DOHH2 (cell line): ENCODE measurements around the gene ABHD17C.

ENCODE experiments used
- H3F3A ChIP-seq: fragments of 200-600 bp; sonication (generic), shearing (Covaris generic); 2 replicates; pipeline ENCODE4 v1.6.0; 2016; ENCODE audit warnings: antibody characterized with exemption, mild to moderate bottlenecking; ENCODE audit not compliant: control insufficient read depth, insufficient read depth
- H3K27ac ChIP-seq: fragments of 200-600 bp; sonication (generic); 2 replicates; pipeline ENCODE4 v1.5.1; 2014; ENCODE audit warnings: low read depth, mild to moderate bottlenecking, low read length, moderate library complexity
- H3K27me3 ChIP-seq: fragments of 200-600 bp; sonication (generic); 2 replicates; pipeline ENCODE4 v1.6.1; 2014; ENCODE audit warnings: mild to moderate bottlenecking, low read length, mixed read lengths; ENCODE audit not compliant: control insufficient read depth
- H3K36me3 ChIP-seq: fragments of 200-600 bp; sonication (generic); 2 replicates; pipeline ENCODE4 v1.6.1; 2014; ENCODE audit warnings: mild to moderate bottlenecking, low read length, moderate library complexity, mixed read lengths; ENCODE audit not compliant: control insufficient read depth
- H3K4me1 ChIP-seq: fragments of 200-600 bp; sonication (generic); 2 replicates; pipeline ENCODE4 v1.6.1; 2014; ENCODE audit warnings: mild to moderate bottlenecking, low read length, mixed read lengths; ENCODE audit not compliant: control insufficient read depth
- H3K4me2 ChIP-seq: fragments of 200-600 bp; sonication (generic); 2 replicates; pipeline ENCODE4 v1.6.0; 2014; ENCODE audit warnings: mild to moderate bottlenecking, low read length, moderate library complexity
- H3K4me3 ChIP-seq: fragments of 200-600 bp; sonication (generic); 2 replicates; pipeline ENCODE4 v1.5.1; 2014; ENCODE audit warnings: mild to moderate bottlenecking, low read length, mixed read lengths
- H3K79me2 ChIP-seq: fragments of 200-600 bp; sonication (generic); 2 replicates; pipeline ENCODE4 v1.6.1; 2014; ENCODE audit warnings: mild to moderate bottlenecking, low read length, mixed read lengths; ENCODE audit not compliant: control insufficient read depth
- H3K9me2 ChIP-seq: fragments of 200-600 bp; sonication (generic); replicated peaks from 2 replicates; pipeline ENCODE4 v1.6.1; 2014; ENCODE audit warnings: mild to moderate bottlenecking, low read length, mixed read lengths; ENCODE audit not compliant: control insufficient read depth
- H3K9me3 ChIP-seq: fragments of 200-600 bp; sonication (generic); 2 replicates; pipeline ENCODE4 v1.6.1; 2014; ENCODE audit warnings: antibody characterized with exemption, low read length, mixed read lengths; ENCODE audit not compliant: control insufficient read depth, insufficient read depth
- H4K20me1 ChIP-seq: fragments of 200-600 bp; sonication (generic); 2 replicates; pipeline ENCODE4 v1.6.0; 2014; ENCODE audit warnings: low read depth, mild to moderate bottlenecking, antibody characterized with exemption, low read length, moderate library complexity; ENCODE audit not compliant: control insufficient read depth, insufficient read depth
- CTCF ChIP-seq: fragments of 200-600 bp; sonication (generic); IDR thresholded peaks from one replicate; pipeline ENCODE4 v1.5.1; 2014; ENCODE audit warnings: antibody characterized with exemption, mild to moderate bottlenecking, low read depth, low read length; ENCODE audit not compliant: poor library complexity, severe bottlenecking
- EZH2phosphoT487 ChIP-seq: fragments of 200-600 bp; sonication (generic); IDR thresholded peaks from 2 replicates; pipeline ENCODE4 v1.6.1; 2017; ENCODE audit warnings: borderline replicate concordance, mild to moderate bottlenecking, antibody characterized with exemption, low read length, moderate library complexity, mixed read lengths

Gene ABHD17C

GRCh38 chr15:80697075-80697685 is 2.1 kb downstream of the ABHD17C start:
- no peaks in the 10 kb centered on the region for H4K20me1 ChIP-seq
- no peak for TF ChIP-seq CTCF
- no peak for TF ChIP-seq EZH2phosphoT487
- H3K9me3 ChIP-seq, result no peaks in the 10 kb centered on the region
- H3K4me3 ChIP-seq, result peak overlapping the region; percentile 61
- no peaks in the 10 kb centered on the region for H3K36me3 ChIP-seq
- peaks cover 4% of the 10 kb centered on the region; the same call in 1 of the 2 replicates for H3F3A ChIP-seq
- H3K27me3 ChIP-seq, result peaks cover 42% of the 10 kb centered on the region
- H3K9me2 ChIP-seq, result no peaks in the 10 kb centered on the region
- peak overlapping the region; percentile 78; the same call in 1 of the 2 replicates for H3K4me2 ChIP-seq
- H3K79me2 ChIP-seq, result peaks cover 3% of the 10 kb centered on the region; the same call in 1 of the 2 replicates
- H3K27ac ChIP-seq, result no peak overlapping the region
- peaks cover 7% of the 10 kb centered on the region for H3K4me1 ChIP-seq

DNA sequence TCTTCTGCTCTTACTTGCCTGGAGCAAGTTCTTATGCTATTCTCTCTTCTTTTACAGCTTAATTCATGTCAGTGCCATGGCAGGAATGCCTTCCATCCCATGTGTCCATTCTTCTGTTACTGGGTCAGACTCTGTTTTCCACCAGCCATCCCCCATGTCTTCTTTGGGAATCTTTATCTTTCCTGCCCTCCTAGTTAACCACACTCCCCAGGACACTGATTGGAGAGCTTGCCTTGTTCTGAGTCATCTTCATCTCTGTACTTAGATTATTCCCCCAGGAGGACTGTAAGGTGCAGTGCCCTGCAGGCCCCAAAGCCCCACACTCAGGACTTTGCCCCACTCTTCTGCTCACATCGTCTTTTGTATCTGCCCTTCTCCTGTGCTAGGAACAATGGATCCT is 3.6 kb downstream of the ABHD17C start:
- H3K4me1 ChIP-seq, result peaks cover 7% of the 10 kb centered on the region
- H3K36me3 ChIP-seq, result no peaks in the 10 kb centered on the region
- H3K27me3 ChIP-seq, result peaks cover 36% of the 10 kb centered on the region
- peaks cover 3% of the 10 kb centered on the region; the same call in 1 of the 2 replicates for H3K79me2 ChIP-seq
- H3K4me3 ChIP-seq, result no peak overlapping the region
- H3K9me3 ChIP-seq, result no peaks in the 10 kb centered on the region
- H3K4me2 ChIP-seq, result no peak overlapping the region
- H3K27ac ChIP-seq, result no peak overlapping the region
- no peaks in the 10 kb centered on the region for H4K20me1 ChIP-seq
- H3F3A ChIP-seq, result peaks cover 1% of the 10 kb centered on the region; the same call in 1 of the 2 replicates
- TF ChIP-seq EZH2phosphoT487 (no peak), CTCF (no peak)
- no peaks in the 10 kb centered on the region for H3K9me2 ChIP-seq

DNA sequence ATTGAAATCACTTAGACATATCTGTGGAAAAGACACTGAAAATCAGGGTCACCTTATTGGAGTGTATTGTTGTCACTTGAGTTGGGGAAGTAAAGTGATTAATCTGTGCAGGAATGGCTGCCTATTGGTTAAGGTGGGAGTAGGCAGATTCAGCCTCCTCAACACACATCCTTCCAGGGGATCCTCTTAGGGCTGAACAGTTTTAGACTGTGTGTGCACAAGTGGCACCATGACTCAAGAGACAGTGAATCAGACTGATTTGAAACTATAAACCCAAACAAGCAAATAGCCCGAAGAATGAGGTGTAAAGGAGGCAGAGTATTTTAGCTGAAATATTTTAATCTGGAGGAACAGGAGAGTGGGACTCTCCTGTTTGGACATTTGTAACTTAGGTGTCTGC is 4.9 kb downstream of the ABHD17C start:
- Histone ChIP-seq H4K20me1 (no peaks in the 10 kb centered on the region), H3K36me3 (no peaks in the 10 kb centered on the region), H3K4me1 (no peaks in the 10 kb centered on the region), H3K4me2 (no peak overlapping the region), H3K4me3 (no peak overlapping the region), H3F3A (no peaks in the 10 kb centered on the region), H3K9me2 (no peaks in the 10 kb centered on the region), H3K9me3 (no peaks in the 10 kb centered on the region), H3K27ac (no peak overlapping the region), H3K79me2 (peaks cover 3% of the 10 kb centered on the region; the same call in 1 of the 2 replicates), H3K27me3 (peaks cover 26% of the 10 kb centered on the region)
- no peak for TF ChIP-seq EZH2phosphoT487
- no peak for TF ChIP-seq CTCF
